Loucy (cell line): ENCODE results near the gene ABCA8.
"Not testable (repeated sequence)": the region's sequence is repeated elsewhere in the genome, so short reads cannot be mapped to it uniquely, and the experiment has no call there.

Experiments used
- H2AFZ ChIP-seq: fragments of 200-600 bp; sonication (generic); 2 replicates; pipeline ENCODE4 v1.6.0; 2016; ENCODE audit warnings: antibody characterized with exemption, mild to moderate bottlenecking, low read length, moderate library complexity
- H3F3A ChIP-seq: fragments of 200-600 bp; 2 replicates; pipeline ENCODE4 v1.6.0; 2016; ENCODE audit warnings: antibody characterized with exemption, low read depth, mild to moderate bottlenecking
- H3K27me3 ChIP-seq: fragments of 200-600 bp; sonication (generic); 2 replicates; pipeline ENCODE4 v1.6.1; 2014; ENCODE audit warnings: low read length, mild to moderate bottlenecking; ENCODE audit not compliant: insufficient read depth, poor library complexity, severe bottlenecking
- H3K36me3 ChIP-seq: fragments of 200-600 bp; sonication (generic); 2 replicates; pipeline ENCODE4 v1.6.1; 2016; ENCODE audit warnings: low read length; ENCODE audit not compliant: insufficient read depth
- H3K4me1 ChIP-seq: fragments of 200-600 bp; sonication (generic); 2 replicates; pipeline ENCODE4 v1.5.1; 2014; ENCODE audit warnings: low read length, mild to moderate bottlenecking; ENCODE audit not compliant: insufficient read depth, poor library complexity, severe bottlenecking
- H3K4me2 ChIP-seq: fragments of 200-600 bp; sonication (generic); 2 replicates; pipeline ENCODE4 v1.6.0; 2014; ENCODE audit warnings: antibody characterized with exemption, low read length, low read depth, mild to moderate bottlenecking; ENCODE audit not compliant: poor library complexity, severe bottlenecking
- H3K4me3 ChIP-seq: fragments of 200-600 bp; sonication (generic); 2 replicates; pipeline ENCODE4 v1.5.1; 2014; ENCODE audit warnings: low read length, mild to moderate bottlenecking, mixed read lengths; ENCODE audit not compliant: poor library complexity, severe bottlenecking
- H3K79me2 ChIP-seq: fragments of 200-600 bp; sonication (generic); 2 replicates; pipeline ENCODE4 v1.6.1; 2014; ENCODE audit warnings: low read length; ENCODE audit not compliant: insufficient read depth
- H3K9ac ChIP-seq: fragments of 200-600 bp; sonication (generic); 2 replicates; pipeline ENCODE4 v1.6.0; 2014; ENCODE audit warnings: mild to moderate bottlenecking, low read depth, low read length, moderate library complexity; ENCODE audit not compliant: poor library complexity, severe bottlenecking
- H3K9me2 ChIP-seq: fragments of 200-600 bp; sonication (generic); replicated peaks from 2 replicates; pipeline ENCODE4 v1.6.1; 2016; ENCODE audit warnings: low read depth, low read length, mixed read lengths
- H3K9me3 ChIP-seq: fragments of 200-600 bp; sonication (generic); 2 replicates; pipeline ENCODE4 v1.6.1; 2014; ENCODE audit warnings: mild to moderate bottlenecking, antibody characterized with exemption, low read length, low read depth; ENCODE audit not compliant: insufficient read depth
- H4K20me1 ChIP-seq: fragments of 200-600 bp; sonication (generic); 2 replicates; pipeline ENCODE4 v1.6.0; 2014; ENCODE audit warnings: antibody characterized with exemption, low read length, mild to moderate bottlenecking; ENCODE audit not compliant: insufficient read depth, poor library complexity, severe bottlenecking
- EZH2phosphoT487 ChIP-seq: fragments of 200-600 bp; IDR thresholded peaks from 2 replicates; pipeline ENCODE4 v1.6.1; 2018; ENCODE audit warnings: antibody characterized with exemption, mild to moderate bottlenecking, moderate library complexity, borderline replicate concordance
- TF ChIP-seq, protein P1 (sequence below): fragments of 200-600 bp; sonication (generic); conservative IDR thresholded peaks from 2 replicates; pipeline ENCODE4 v1.5.1; 2014; ENCODE audit warnings: mild to moderate bottlenecking, antibody characterized with exemption, low read length

ABCA8 gene

DNA sequence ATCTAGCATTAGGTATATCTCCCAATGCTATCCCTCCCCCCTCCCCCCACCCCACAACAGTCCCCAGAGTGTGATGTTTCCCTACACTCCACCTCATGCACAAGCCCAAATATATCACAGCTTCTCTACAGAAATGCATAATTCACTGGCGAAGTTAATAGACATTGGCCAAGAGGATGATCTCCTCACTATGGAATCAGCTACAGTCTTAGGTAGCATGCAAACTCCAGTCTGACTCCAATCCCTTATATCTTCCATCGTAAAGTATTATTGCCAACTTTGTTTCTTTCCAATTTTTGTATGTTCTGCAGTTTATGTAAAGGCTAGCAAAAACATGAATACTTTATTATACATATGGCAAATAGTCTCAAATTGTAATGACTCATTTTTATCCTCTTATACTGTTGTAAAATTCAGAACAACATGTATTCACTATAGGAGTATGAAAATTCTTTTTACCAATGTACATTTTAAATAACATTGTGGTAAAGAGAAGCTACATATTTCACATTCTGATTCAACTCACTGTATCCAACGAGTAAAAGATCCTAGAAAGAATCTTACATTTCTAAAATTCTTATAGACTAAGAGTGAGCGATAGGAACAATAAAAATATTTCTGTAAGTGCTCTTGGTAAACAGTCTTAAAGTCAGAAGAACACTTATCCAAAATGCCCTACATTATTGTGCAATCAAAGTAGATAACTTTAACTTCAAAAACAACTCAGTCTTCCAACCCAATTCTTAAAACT is 871 bp downstream of the ABCA8 start:
- no peak overlapping the region for H3K4me3 ChIP-seq
- H3K4me1 ChIP-seq: no peaks in the 10 kb centered on the region
- no peaks in the 10 kb centered on the region for H3K79me2 ChIP-seq
- no peaks in the 10 kb centered on the region for H3K9me2 ChIP-seq
- H3K27me3 ChIP-seq: no peaks in the 10 kb centered on the region
- no peaks in the 10 kb centered on the region for H3K9me3 ChIP-seq
- no peak overlapping the region for H2AFZ ChIP-seq
- H4K20me1 ChIP-seq: no peaks in the 10 kb centered on the region
- no peak overlapping the region for H3K9ac ChIP-seq
- no peaks in the 10 kb centered on the region for H3K36me3 ChIP-seq
- H3F3A ChIP-seq: no peaks in the 10 kb centered on the region
- no peak overlapping the region for H3K4me2 ChIP-seq
- TF ChIP-seq, protein P1, sequence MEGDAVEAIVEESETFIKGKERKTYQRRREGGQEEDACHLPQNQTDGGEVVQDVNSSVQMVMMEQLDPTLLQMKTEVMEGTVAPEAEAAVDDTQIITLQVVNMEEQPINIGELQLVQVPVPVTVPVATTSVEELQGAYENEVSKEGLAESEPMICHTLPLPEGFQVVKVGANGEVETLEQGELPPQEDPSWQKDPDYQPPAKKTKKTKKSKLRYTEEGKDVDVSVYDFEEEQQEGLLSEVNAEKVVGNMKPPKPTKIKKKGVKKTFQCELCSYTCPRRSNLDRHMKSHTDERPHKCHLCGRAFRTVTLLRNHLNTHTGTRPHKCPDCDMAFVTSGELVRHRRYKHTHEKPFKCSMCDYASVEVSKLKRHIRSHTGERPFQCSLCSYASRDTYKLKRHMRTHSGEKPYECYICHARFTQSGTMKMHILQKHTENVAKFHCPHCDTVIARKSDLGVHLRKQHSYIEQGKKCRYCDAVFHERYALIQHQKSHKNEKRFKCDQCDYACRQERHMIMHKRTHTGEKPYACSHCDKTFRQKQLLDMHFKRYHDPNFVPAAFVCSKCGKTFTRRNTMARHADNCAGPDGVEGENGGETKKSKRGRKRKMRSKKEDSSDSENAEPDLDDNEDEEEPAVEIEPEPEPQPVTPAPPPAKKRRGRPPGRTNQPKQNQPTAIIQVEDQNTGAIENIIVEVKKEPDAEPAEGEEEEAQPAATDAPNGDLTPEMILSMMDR: no peak
- no peak for TF ChIP-seq EZH2phosphoT487

DNA sequence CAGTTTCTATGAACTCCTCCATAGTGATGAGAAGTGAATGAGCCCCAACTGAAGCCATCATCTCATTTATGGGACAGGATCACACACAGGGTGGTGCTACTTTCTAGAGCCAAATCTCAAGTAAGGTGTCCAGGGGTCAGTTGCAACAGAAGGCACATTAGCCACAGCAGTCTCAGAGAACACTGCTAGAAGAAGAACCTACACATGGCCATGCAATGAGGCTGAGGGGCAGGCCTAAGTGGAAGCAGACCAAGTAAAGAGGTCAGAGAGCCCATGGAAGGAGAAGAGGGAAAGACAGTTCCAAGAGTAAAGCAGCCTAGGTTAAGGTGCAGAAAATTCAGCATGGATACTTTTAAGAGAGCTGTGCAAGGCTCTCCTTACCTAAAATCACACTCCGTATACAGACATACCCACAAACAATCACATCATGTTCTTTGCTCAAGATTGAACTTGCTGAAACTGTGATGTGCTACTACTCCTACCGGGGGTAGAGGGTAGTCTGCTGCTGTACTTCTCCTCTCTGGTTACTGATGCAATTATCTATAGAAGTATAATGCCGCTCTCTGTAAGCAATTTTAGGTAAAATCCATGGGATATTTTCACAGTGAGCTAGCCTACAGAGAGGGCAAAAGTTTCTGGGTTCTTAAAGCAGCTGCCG is 1.7 kb downstream of the ABCA8 start:
- no peaks in the 10 kb centered on the region for H3K36me3 ChIP-seq
- no peaks in the 10 kb centered on the region for H3K9me2 ChIP-seq
- no peak overlapping the region for H3K9ac ChIP-seq
- H3K27me3 ChIP-seq: no peaks in the 10 kb centered on the region
- no peak for TF ChIP-seq EZH2phosphoT487
- TF ChIP-seq, protein P1: no peak
- no peaks in the 10 kb centered on the region for H3K4me1 ChIP-seq
- no peaks in the 10 kb centered on the region for H3K79me2 ChIP-seq
- no peak overlapping the region for H2AFZ ChIP-seq
- H3K4me2 ChIP-seq: no peak overlapping the region
- H3K4me3 ChIP-seq: no peak overlapping the region
- no peaks in the 10 kb centered on the region for H4K20me1 ChIP-seq
- H3F3A ChIP-seq: no peaks in the 10 kb centered on the region
- H3K9me3 ChIP-seq: no peaks in the 10 kb centered on the region

DNA sequence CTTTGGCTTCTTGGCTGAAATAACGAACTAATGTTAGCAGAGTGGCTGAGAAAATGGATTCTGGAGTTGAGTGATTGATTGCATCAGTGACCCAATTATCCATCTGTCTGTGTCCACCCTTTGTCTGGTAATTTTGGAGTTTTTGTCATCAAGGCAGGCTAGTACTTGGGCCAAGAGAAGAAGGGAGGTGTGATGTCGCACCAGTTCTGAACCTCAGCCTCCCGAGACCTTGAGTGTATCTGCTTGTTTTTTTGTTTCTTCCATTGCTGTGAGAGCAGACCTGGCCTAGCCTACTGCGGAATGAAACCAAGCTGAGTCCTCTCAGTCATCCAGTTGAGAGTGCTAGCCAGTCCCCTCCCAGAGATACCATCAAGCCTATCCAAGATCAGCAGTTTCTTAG is 4.5 kb downstream of the ABCA8 start:
- Histone ChIP-seq H4K20me1 (no peaks in the 10 kb centered on the region), H3F3A (no peaks in the 10 kb centered on the region), H3K36me3 (no peaks in the 10 kb centered on the region), H3K79me2 (no peaks in the 10 kb centered on the region), H3K9ac (no peak overlapping the region), H3K4me1 (no peaks in the 10 kb centered on the region), H3K9me2 (no peaks in the 10 kb centered on the region), H3K9me3 (no peaks in the 10 kb centered on the region), H2AFZ (no peak overlapping the region), H3K4me3 (no peak overlapping the region), H3K27me3 (no peaks in the 10 kb centered on the region), H3K4me2 (no peak overlapping the region)
- no peak for TF ChIP-seq EZH2phosphoT487
- TF ChIP-seq, protein P1: no peak

DNA sequence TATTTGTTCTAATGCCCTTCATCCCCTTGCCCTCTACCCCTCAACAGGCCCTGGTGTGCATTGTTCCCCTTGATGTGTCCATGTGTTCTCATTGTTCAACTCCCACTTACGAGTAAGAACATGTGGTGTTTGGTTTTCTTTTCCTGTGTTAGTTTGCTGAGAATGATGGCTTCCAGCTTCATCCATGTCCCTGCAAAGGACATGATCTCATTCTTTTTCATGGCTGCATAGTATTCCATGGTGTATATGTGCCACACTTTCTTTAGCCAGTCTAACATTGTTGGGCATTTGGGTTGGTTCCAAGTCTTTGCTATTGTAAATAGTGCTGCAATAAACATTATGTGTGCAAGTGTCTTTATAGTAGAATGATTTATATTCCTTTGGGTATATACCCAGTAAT is 7.3 kb downstream of the ABCA8 start:
- not testable (repeated sequence) for H3K36me3 ChIP-seq, H3K4me2 ChIP-seq, H3F3A ChIP-seq, H3K79me2 ChIP-seq, H3K9me3 ChIP-seq, H4K20me1 ChIP-seq, H3K4me1 ChIP-seq, H3K27me3 ChIP-seq, H3K4me3 ChIP-seq, H3K9ac ChIP-seq, H3K9me2 ChIP-seq, H2AFZ ChIP-seq
